HepG2 (cell line): ENCODE measurements around the gene ESRP2. TPM values are rescaled to one million over a fixed set of nuclear protein-coding genes. Genes with fewer than 3 reads are reported as not detected.

Experiments used
- ATAC-seq: fragments of 200-7000 bp; cut with Tn5 transposase; 3 replicates; pipeline ENCODE4 v1.9.1; 2020; ENCODE audit warnings: mild to moderate bottlenecking, moderate library complexity
- BruUV-seq: library from RNA; stranded (reverse); fragments of 400-500 nt; replicated peaks from 2 replicates; lab custom pipeline; 2021; lab: Mats Ljungman, UMichigan
- CTCF ChIA-PET: fragments of 300-600 bp; formaldehyde crosslinking; extraction: SDS; loops from one replicate; lab custom pipeline; 2021; ENCODE audit warnings: low total read pairs, inconsistent platforms, low intra/inter-chr PET ratio; lab: Yijun Ruan, JAX
- POLR2A ChIA-PET: fragments of 350-600 bp; sonication (Branson Sonifier 250); formaldehyde crosslinking; loops from one replicate; lab custom pipeline; 2020; ENCODE audit warnings: antibody characterized with exemption, inconsistent platforms; lab: Yijun Ruan, JAX
- DNase-seq: peaks from one replicate; pipeline ENCODE4 v3.0.0-alpha.2; 2015; ENCODE audit warnings: low spot score
- FAIRE-seq: peaks from 3 replicates; lab custom pipeline; 2011; peaks lifted over from hg19 to GRCh38; lab: Jason Lieb, UNC
- H2AFZ ChIP-seq: one replicate; pipeline ENCODE4 v1.6.1; 2011; ENCODE audit warnings: low read length, inconsistent platforms
- H3K27ac ChIP-seq: fragments of 300-600 bp; 3 replicates; pipeline ENCODE4 v1.8.0; 2011; ENCODE audit warnings: mixed run types, mild to moderate bottlenecking, mixed read lengths, low read length, inconsistent platforms; ENCODE audit not compliant: insufficient read depth; ENCODE audit errors: extremely low read length
- H3K27me3 ChIP-seq, 2 experiments: fragments of 200-600 bp in 1 of 2; 2 replicates in 1 of 2; 3 replicates in 1 of 2; pipeline versions ENCODE4 v1.6.0 to v1.8.0; 2011; ENCODE audit warnings: low read length in 2 of 2, mild to moderate bottlenecking in 2 of 2, moderate library complexity in 2 of 2, inconsistent platforms in 1 of 2; ENCODE audit not compliant: insufficient read depth in 2 of 2, control insufficient read depth in 1 of 2
- H3K36me3 ChIP-seq, 2 experiments: fragments of 200-600 bp in 1 of 2; replicated peaks in 1 of 2; 2 replicates in 1 of 2; 3 replicates in 1 of 2; pipeline versions ENCODE4 v1.5.1 to v1.8.0; 2011; ENCODE audit warnings: low read length in 2 of 2, inconsistent platforms in 1 of 2; ENCODE audit not compliant: insufficient read depth in 2 of 2, control insufficient read depth in 1 of 2
- H3K4me1 ChIP-seq: 2 replicates; pipeline ENCODE4 v1.5.1; 2012; ENCODE audit warnings: low read length, inconsistent platforms; ENCODE audit not compliant: insufficient read depth
- H3K4me2 ChIP-seq: 2 replicates; pipeline ENCODE4 v1.6.0; 2011; ENCODE audit warnings: low read depth, low read length, inconsistent platforms
- H3K4me3 ChIP-seq, 3 experiments: fragments of 200-600 bp in 1 of 3; sonication (generic), shearing (Covaris generic) in 1 of 3; replicated peaks in 1 of 3; 2 replicates each; pipeline ENCODE4 v1.5.1; 2011 to 2016; ENCODE audit warnings: low read length in 3 of 3, inconsistent platforms in 2 of 3, low read depth in 2 of 3, mild to moderate bottlenecking in 2 of 3, control low read depth in 1 of 3, mixed read lengths in 1 of 3; ENCODE audit not compliant: insufficient read depth in 1 of 3
- H3K79me2 ChIP-seq: one replicate; pipeline ENCODE4 v1.6.1; 2011; ENCODE audit warnings: low read length, inconsistent platforms; ENCODE audit not compliant: insufficient read depth
- H3K9ac ChIP-seq: 2 replicates; pipeline ENCODE4 v1.6.0; 2011; ENCODE audit warnings: mild to moderate bottlenecking, low read depth, low read length, inconsistent platforms; ENCODE audit not compliant: insufficient read depth
- H3K9me3 ChIP-seq: 2 replicates; pipeline ENCODE4 v1.5.1; 2012; ENCODE audit warnings: mild to moderate bottlenecking, low read length
- H4K20me1 ChIP-seq: 2 replicates; pipeline ENCODE4 v1.6.0; 2011; ENCODE audit warnings: inconsistent platforms, mild to moderate bottlenecking, low read length, moderate library complexity; ENCODE audit not compliant: insufficient read depth
- AGO2 ChIP-seq: fragments of 200-400 bp; formaldehyde crosslinking; optimal IDR thresholded peaks from 2 replicates; pipeline ENCODE3; 2017; ENCODE audit warnings: mild to moderate bottlenecking, low read depth, low read length, moderate library complexity
- ELF4 ChIP-seq: sonication (generic); formaldehyde crosslinking; IDR thresholded peaks from 2 replicates; pipeline ENCODE4 v1.5.0; 2020; ENCODE audit warnings: missing genetic modification reagents, mild to moderate bottlenecking, moderate library complexity, borderline replicate concordance
- FOXJ3 ChIP-seq: sonication (generic); formaldehyde crosslinking; IDR thresholded peaks from 2 replicates; pipeline ENCODE4 v1.4.0; 2020; ENCODE audit warnings: missing genetic modification reagents, mild to moderate bottlenecking, borderline replicate concordance
- PHF20 ChIP-seq: sonication (generic); formaldehyde crosslinking; IDR thresholded peaks from 2 replicates; pipeline ENCODE4 v1.5.0; 2020; ENCODE audit warnings: mild to moderate bottlenecking, missing genetic modification reagents
- POGZ ChIP-seq: sonication (generic); formaldehyde crosslinking; IDR thresholded peaks from 2 replicates; pipeline ENCODE4 v1.4.0; 2020; ENCODE audit warnings: mild to moderate bottlenecking, missing genetic modification reagents
- SMAD3 ChIP-seq: sonication (generic); formaldehyde crosslinking; IDR thresholded peaks from 2 replicates; pipeline ENCODE4 v1.4.0; 2020; ENCODE audit warnings: missing genetic modification reagents
- XRCC5 ChIP-seq: fragments of 200-400 bp; formaldehyde crosslinking; optimal IDR thresholded peaks from 2 replicates; pipeline ENCODE3; 2017; ENCODE audit warnings: mild to moderate bottlenecking, low read length
- ZNF282 ChIP-seq: fragments of 450-650 bp; IDR thresholded peaks from 2 replicates; pipeline ENCODE4 v1.6.1; 2018; ENCODE audit not compliant: partially characterized antibody
- WGBS: methylation state at CpG from one replicate; pipeline ENCODE4 v1.1.6; 2017; ENCODE audit warnings: low lambda C conversion rate; 5-methylcytosine and 5-hydroxymethylcytosine counted together
- in situ Hi-C: cut with HindIII; loops from 2 replicates; pipeline ENCODE4 v1.10.0; 2017; ENCODE audit warnings: low pct_unique_long_range_greater_than_20kb; ENCODE audit not compliant: extremely low pct_ligation_motif_present
- intact Hi-C: fragments of 100-400 bp; cut with micrococcal nuclease; formaldehyde crosslinking; loops from one replicate; pipeline ENCODE4 v1.10.0; 2022; ENCODE audit not compliant: unreplicated experiment
- polyA plus RNA-seq, 8 experiments: library from polyadenylated mRNA; depleted of rRNA in 3 of 8; stranded (reverse) in 7 of 8; unstranded in 1 of 8; fragments of >200 nt; fragmentation: Illumina TruSeq in 4 of 8; extraction: Trizol in 4 of 8; gene quantifications; 2 replicates each; pipeline versions ENCODE4 v1.2.1 to v1.2.3, GENCODE V29; 2011 to 2016; ENCODE audit warnings: low read depth in 4 of 8, missing spikeins in 1 of 8, mixed read lengths in 1 of 8; ENCODE audit not compliant: insufficient read depth in 1 of 8
- total RNA-seq, 5 experiments: library from RNA; depleted of rRNA; stranded (reverse); fragments of >200 nt; fragmentation: Illumina TruSeq; extraction: Trizol; gene quantifications; 2 replicates each; pipeline ENCODE4 v1.2.3, GENCODE V29; 2016; ENCODE audit warnings: low read depth in 1 of 5
- TF ChIP-seq, protein P1 (sequence below): sonication (generic); formaldehyde crosslinking; IDR thresholded peaks from 2 replicates; pipeline ENCODE4; 2020; ENCODE audit warnings: missing genetic modification reagents, mild to moderate bottlenecking, borderline replicate concordance
- TF ChIP-seq, protein P2 (sequence below): IDR thresholded peaks from 2 replicates; pipeline ENCODE4 v1.6.1; 2018; ENCODE audit warnings: missing genetic modification reagents, mild to moderate bottlenecking, missing compliant biosample characterization
- TF ChIP-seq, protein P3 (sequence below): sonication (generic); formaldehyde crosslinking; IDR thresholded peaks from 2 replicates; pipeline ENCODE4 v1.4.0; 2020; ENCODE audit warnings: mild to moderate bottlenecking, missing genetic modification reagents, borderline replicate concordance
- TF ChIP-seq, protein P4 (sequence below): sonication (generic); formaldehyde crosslinking; IDR thresholded peaks from 2 replicates; pipeline ENCODE4 v1.4.0; 2020; ENCODE audit warnings: mild to moderate bottlenecking, missing genetic modification reagents

Gene ESRP2
- total and polyA plus RNA-seq, 2 of the 13 experiments (the other 11 are each of a cell fraction or from before 2014, with no cell fraction given): 21.1 to 32.4 TPM

DNA sequence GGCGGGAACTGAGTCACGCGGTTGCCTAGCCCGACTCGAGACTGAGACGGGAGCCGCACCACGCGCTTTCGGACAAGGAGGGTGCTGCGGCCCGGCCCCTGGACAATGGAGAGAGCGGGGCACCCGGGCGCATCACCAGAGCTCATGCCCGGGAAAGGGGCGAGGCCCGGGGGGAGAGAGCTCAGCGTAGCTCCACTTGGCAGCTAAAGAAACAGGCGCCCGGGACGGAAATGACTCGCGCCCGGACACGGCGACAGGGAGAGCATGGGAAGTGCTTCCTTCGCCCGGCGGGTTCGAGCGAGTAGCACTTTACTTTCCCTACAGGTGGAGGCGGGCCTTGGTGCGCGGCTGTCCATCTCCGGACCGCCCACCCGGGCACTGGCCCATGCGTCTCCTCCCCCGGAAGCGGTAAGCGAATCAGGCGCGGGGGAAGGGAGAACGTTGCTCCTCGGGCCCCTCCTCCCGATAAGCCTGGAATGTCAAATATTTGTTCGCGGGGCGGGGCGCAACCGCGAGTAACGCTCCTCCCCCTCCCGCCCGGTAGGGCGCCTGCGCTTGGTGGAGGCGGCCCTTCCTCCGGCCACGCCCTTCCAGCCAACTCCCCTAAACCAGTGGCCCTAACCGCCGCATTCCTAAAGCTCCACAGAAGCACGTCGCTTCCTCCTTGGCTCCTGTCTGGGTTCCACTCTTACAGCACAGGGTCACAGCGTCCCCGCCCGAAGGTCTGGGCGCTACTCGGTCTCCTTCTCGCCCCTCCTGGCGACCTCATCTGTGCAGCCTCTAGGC lies 1.5 kb upstream of the ESRP2 start (continued):
- TF ChIP-seq, protein P1, sequence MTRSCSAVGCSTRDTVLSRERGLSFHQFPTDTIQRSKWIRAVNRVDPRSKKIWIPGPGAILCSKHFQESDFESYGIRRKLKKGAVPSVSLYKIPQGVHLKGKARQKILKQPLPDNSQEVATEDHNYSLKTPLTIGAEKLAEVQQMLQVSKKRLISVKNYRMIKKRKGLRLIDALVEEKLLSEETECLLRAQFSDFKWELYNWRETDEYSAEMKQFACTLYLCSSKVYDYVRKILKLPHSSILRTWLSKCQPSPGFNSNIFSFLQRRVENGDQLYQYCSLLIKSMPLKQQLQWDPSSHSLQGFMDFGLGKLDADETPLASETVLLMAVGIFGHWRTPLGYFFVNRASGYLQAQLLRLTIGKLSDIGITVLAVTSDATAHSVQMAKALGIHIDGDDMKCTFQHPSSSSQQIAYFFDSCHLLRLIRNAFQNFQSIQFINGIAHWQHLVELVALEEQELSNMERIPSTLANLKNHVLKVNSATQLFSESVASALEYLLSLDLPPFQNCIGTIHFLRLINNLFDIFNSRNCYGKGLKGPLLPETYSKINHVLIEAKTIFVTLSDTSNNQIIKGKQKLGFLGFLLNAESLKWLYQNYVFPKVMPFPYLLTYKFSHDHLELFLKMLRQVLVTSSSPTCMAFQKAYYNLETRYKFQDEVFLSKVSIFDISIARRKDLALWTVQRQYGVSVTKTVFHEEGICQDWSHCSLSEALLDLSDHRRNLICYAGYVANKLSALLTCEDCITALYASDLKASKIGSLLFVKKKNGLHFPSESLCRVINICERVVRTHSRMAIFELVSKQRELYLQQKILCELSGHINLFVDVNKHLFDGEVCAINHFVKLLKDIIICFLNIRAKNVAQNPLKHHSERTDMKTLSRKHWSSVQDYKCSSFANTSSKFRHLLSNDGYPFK (CRISPR knock-in tag): peak; percentile 68; the same call in 1 of the 2 replicates
- peak; percentile 73 for TF ChIP-seq XRCC5
- TF ChIP-seq, protein P2, sequence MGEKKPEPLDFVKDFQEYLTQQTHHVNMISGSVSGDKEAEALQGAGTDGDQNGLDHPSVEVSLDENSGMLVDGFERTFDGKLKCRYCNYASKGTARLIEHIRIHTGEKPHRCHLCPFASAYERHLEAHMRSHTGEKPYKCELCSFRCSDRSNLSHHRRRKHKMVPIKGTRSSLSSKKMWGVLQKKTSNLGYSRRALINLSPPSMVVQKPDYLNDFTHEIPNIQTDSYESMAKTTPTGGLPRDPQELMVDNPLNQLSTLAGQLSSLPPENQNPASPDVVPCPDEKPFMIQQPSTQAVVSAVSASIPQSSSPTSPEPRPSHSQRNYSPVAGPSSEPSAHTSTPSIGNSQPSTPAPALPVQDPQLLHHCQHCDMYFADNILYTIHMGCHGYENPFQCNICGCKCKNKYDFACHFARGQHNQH (CRISPR knock-in tag): peak; percentile 92
- no peak; the same call in 1 of the 2 replicates for TF ChIP-seq PHF20 (CRISPR knock-in tag)
- TF ChIP-seq FOXJ3 (CRISPR knock-in tag): peak; percentile 79; the same call in 1 of the 2 replicates
- TF ChIP-seq SMAD3: peak; percentile 55; the same call in 1 of the 2 replicates

DNA sequence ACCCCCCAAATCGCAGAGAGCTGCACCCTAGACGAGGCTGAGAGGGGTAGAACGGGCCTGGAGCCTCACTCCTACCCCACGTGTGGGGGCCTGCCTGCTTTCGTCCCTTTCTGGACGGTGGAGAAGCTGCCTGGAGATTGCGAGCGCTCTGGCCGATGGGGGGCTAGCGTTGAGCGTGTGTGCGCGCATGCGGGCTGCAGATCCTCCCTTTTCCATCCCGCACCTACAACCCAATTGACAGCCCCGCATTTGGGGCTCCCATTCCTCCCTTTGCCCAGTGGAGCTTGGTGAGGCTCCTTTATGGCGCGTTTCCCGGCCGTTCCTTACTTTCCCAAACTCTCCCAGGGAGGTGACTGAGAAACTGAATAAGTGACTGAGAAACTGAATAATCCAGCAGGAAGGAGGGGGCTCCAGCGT lies 907 bp upstream of the ESRP2 start:
- intact Hi-C loops: loop anchor here (1.0 to 2.0 kb wide), 3 partner anchors 8 to 44 kb away; partner anchors contain the start of genes PLA2G15 and SLC7A6
- CTCF ChIA-PET: no interaction called here
- H3K4me1 ChIP-seq: peaks cover 38% of the 10 kb centered on the region
- peaks cover 29% of the 10 kb centered on the region for H3K79me2 ChIP-seq
- in situ Hi-C loops: loop anchor here (10.0 kb wide), 1 partner anchor 152 kb away; the partner anchor contains the start of gene NFATC3
- H3K27me3 ChIP-seq: no peaks in the 10 kb centered on the region; a peak in 1 of 5 replicates
- H4K20me1 ChIP-seq: peaks cover 22% of the 10 kb centered on the region
- ATAC-seq: peak; percentile 15
- peaks cover 11 to 15% of the 10 kb centered on the region in 2 experiments for H3K36me3 ChIP-seq
- no peak overlapping the region for H2AFZ ChIP-seq
- WGBS: 5% methylated on average over 8 of the region's 21 CpGs
- H3K27ac ChIP-seq: peak overlapping the region; percentile 85
- BruUV-seq: no TSS peak
- H3K4me2 ChIP-seq: peak overlapping the region; percentile 99
- peak; percentile 44 for DNase-seq
- no peak for FAIRE-seq
- peak overlapping the region; percentile 85 for H3K9ac ChIP-seq
- POLR2A ChIA-PET: interaction anchor here (0.6 to 5.6 kb wide), 30 partner anchors 9 to 1119 kb away, joined by 3 to 100 read pairs (median 5); partner anchors contain the start of genes NFATC3, PLA2G15, PRMT7 and SLC7A6
- H3K9me3 ChIP-seq: no peaks in the 10 kb centered on the region
- peak overlapping the region; percentile 66 to 94 (median 93) for H3K4me3 ChIP-seq
- TF ChIP-seq, protein P3, sequence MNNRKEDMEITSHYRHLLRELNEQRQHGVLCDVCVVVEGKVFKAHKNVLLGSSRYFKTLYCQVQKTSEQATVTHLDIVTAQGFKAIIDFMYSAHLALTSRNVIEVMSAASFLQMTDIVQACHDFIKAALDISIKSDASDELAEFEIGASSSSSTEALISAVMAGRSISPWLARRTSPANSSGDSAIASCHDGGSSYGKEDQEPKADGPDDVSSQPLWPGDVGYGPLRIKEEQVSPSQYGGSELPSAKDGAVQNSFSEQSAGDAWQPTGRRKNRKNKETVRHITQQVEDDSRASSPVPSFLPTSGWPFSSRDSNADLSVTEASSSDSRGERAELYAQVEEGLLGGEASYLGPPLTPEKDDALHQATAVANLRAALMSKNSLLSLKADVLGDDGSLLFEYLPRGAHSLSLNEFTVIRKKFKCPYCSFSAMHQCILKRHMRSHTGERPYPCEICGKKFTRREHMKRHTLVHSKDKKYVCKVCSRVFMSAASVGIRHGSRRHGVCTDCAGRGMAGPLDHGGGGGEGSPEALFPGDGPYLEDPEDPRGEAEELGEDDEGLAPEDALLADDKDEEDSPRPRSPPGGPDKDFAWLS (CRISPR knock-in tag): 0 out of 2 replicates have a peak, but pooled peaks have one; percentile 2
- TF ChIP-seq, protein P4, sequence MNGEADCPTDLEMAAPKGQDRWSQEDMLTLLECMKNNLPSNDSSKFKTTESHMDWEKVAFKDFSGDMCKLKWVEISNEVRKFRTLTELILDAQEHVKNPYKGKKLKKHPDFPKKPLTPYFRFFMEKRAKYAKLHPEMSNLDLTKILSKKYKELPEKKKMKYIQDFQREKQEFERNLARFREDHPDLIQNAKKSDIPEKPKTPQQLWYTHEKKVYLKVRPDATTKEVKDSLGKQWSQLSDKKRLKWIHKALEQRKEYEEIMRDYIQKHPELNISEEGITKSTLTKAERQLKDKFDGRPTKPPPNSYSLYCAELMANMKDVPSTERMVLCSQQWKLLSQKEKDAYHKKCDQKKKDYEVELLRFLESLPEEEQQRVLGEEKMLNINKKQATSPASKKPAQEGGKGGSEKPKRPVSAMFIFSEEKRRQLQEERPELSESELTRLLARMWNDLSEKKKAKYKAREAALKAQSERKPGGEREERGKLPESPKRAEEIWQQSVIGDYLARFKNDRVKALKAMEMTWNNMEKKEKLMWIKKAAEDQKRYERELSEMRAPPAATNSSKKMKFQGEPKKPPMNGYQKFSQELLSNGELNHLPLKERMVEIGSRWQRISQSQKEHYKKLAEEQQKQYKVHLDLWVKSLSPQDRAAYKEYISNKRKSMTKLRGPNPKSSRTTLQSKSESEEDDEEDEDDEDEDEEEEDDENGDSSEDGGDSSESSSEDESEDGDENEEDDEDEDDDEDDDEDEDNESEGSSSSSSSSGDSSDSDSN (CRISPR knock-in tag): peak; percentile 17; the same call in 1 of the 2 replicates
- TF ChIP-seq ELF4 (CRISPR knock-in tag): no peak
- no peak for TF ChIP-seq POGZ
- TF ChIP-seq ZNF282: no peak
- TF ChIP-seq AGO2: peak; percentile 89
